ENCODE results near the gene NTN4. TPM values are rescaled to one million over a fixed set of nuclear protein-coding genes. Genes with fewer than 3 reads are reported as not detected.

Gene NTN4
- total RNA-seq, 1 experiment from 2014 or later = 0.17 TPM

DNA sequence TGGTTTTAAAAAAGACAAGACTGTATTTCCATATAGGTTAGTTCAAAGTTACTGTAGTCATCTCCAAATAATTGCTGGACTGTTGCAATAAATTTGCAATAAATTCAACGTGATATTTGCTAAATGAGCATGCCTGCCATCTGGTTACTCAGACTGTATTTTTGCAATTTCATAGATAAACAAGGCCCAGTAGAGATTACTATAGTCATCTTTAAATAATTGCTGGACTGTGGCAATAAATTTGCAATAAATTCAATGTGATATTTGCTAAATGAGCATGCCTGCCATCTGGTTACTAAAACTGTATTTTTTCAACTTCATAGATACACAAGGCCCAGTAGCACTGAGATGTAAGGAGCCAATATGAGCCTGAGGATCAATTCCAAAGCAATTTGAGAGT, 5.6 kb downstream of the NTN4 start:
- H3K27me3 ChIP-seq (ENCODE audit: insufficient read depth, low read length) = peaks cover 14% of the 10 kb centered on the region; the same call in 1 of the 2 replicates
- H3K36me3 Mint-ChIP-seq (ENCODE audit: insufficient read depth in 1 of 3, low read depth in 3 of 3) = no peaks in the 10 kb centered on the region

More for the DNA sequence above, 5.6 kb downstream of the NTN4 start:
- WGBS (ENCODE audit: extremely low coverage, insufficient read length, low lambda C conversion rate) = no CpG with 5 or more reads among the region's 1 CpG
- Histone ChIP-seq H3K79me1 (ENCODE audit: insufficient read depth, low read depth, low read length, poor library complexity, severe bottlenecking) (no peaks in the 10 kb centered on the region), H3K4me1 (ENCODE audit: insufficient read depth, low read length) (no peaks in the 10 kb centered on the region), H3K9me3 (ENCODE audit: control insufficient read depth, low read depth, low read length) (no peaks in the 10 kb centered on the region), H2BK12ac (ENCODE audit: insufficient read length, low read depth, low read length) (no peak overlapping the region), H3K23ac (ENCODE audit: insufficient read length, low read depth, low read length) (no peak overlapping the region), H4K5ac (ENCODE audit: insufficient read length, low read depth, low read length) (no peak overlapping the region), H4K91ac (ENCODE audit: insufficient read length, low read depth, low read length) (no peak overlapping the region), H3K27ac (ENCODE audit: insufficient read length, low read depth, low read length) (no peak overlapping the region), H2BK120ac (ENCODE audit: low read depth, low read length, poor library complexity, severe bottlenecking) (no peak overlapping the region), H4K20me1 (ENCODE audit: control insufficient read depth, insufficient read depth, insufficient read length) (peaks cover 2% of the 10 kb centered on the region), H3K23me2 (ENCODE audit: insufficient read length, low read depth, low read length, poor library complexity, severe bottlenecking) (peaks cover 10% of the 10 kb centered on the region), H3K9ac (ENCODE audit: extremely low read depth, insufficient read length, low read length) (no peak overlapping the region), H2BK15ac (ENCODE audit: low read depth, low read length) (no peak overlapping the region), H3K56ac (ENCODE audit: insufficient read length, low read depth, low read length) (no peak overlapping the region), H3T11ph (ENCODE audit: low read length) (no peak overlapping the region), H3K4me2 (ENCODE audit: insufficient read depth, insufficient read length, low read length) (no peak overlapping the region), H3K79me2 (ENCODE audit: insufficient read depth, low read length) (no peaks in the 10 kb centered on the region), H2AK5ac (ENCODE audit: insufficient read length, low read length) (no peak overlapping the region), H2AFZ (ENCODE audit: low read length) (no peak overlapping the region), H3K18ac (ENCODE audit: insufficient read length, low read depth, low read length) (no peak overlapping the region), H3K4ac (ENCODE audit: low read depth, low read length) (no peak overlapping the region), H2BK5ac (ENCODE audit: insufficient read length, low read length) (no peak overlapping the region), H4K8ac (replicated peaks; ENCODE audit: insufficient read length, low read depth, low read length) (no peak overlapping the region), H2BK20ac (ENCODE audit: low read depth, low read length, poor library complexity, severe bottlenecking) (no peak overlapping the region), H3K14ac (ENCODE audit: insufficient read depth, low read length) (no peak overlapping the region)
- Mint-ChIP-seq H3K27ac (no peak overlapping the region), H3K4me3 (no peak overlapping the region), H3K4me1 (peaks cover 5 to 10% of the 10 kb centered on the region in 2 experiments), H3K9me3 (no peaks in the 10 kb centered on the region), H3K27me3 (ENCODE audit: low read depth) (peaks cover 42% of the 10 kb centered on the region)
- TF ChIP-seq CTCF (conservative IDR thresholded peaks at IDR 0.05) = no peak
- no peak for DNase-seq
